ENCODE data around the gene MSGN1.

Gene MSGN1

GRCh38 chr2:17816396-17817245 is at the start of gene MSGN1:
MSGN1 (plus strand) TSS chr2:17816460; CDS start chr2:17816519, 59 bp downstream.
- DNase-seq = no peak

- DNase-seq = no peak
Observed at GRCh38 chr2:17768894-17769293, 47.4 kb upstream of the MSGN1 start.

GRCh38 chr2:17771956-17772355 is 44.3 kb upstream of the MSGN1 start:
- DNase-seq = no peak

GRCh38 chr2:17772532-17772931 is 43.7 kb upstream of the MSGN1 start:
- no peak for DNase-seq

- no peak for DNase-seq
Observed at GRCh38 chr2:17780546-17780945, 35.7 kb upstream of the MSGN1 start.

- no peak for DNase-seq
Observed at GRCh38 chr2:17781482-17781881, 34.8 kb upstream of the MSGN1 start.

GRCh38 chr2:17786727-17787126 is 29.5 kb upstream of the MSGN1 start:
- DNase-seq = no peak

GRCh38 chr2:17788773-17789172 is 27.5 kb upstream of the MSGN1 start:
- no peak for DNase-seq

- DNase-seq = no peak
Observed at GRCh38 chr2:17790536-17790935, 25.7 kb upstream of the MSGN1 start.

GRCh38 chr2:17791121-17791816 is 25.0 kb upstream of the MSGN1 start:
- DNase-seq = no peak

GRCh38 chr2:17791817-17792130 is 24.5 kb upstream of the MSGN1 start:
- no peak for DNase-seq

GRCh38 chr2:17792515-17792914 is 23.7 kb upstream of the MSGN1 start:
- DNase-seq = no peak

GRCh38 chr2:17793296-17793695 is 23.0 kb upstream of the MSGN1 start:
- DNase-seq = no peak

GRCh38 chr2:17793803-17794354 is 22.4 kb upstream of the MSGN1 start:
- DNase-seq = no peak

- no peak for DNase-seq
Observed at GRCh38 chr2:17795309-17795708, 21.0 kb upstream of the MSGN1 start.

- DNase-seq = no peak
Observed at GRCh38 chr2:17798338-17798737, 17.9 kb upstream of the MSGN1 start.

- no peak for DNase-seq
Observed at GRCh38 chr2:17799301-17800120, 16.7 kb upstream of the MSGN1 start.

GRCh38 chr2:17800219-17800618 is 16.0 kb upstream of the MSGN1 start:
- DNase-seq = no peak

- peak; percentile 50 for DNase-seq
Observed at GRCh38 chr2:17800693-17801458, 15.4 kb upstream of the MSGN1 start.

- no peak for DNase-seq
Observed at GRCh38 chr2:17803497-17803896, 12.8 kb upstream of the MSGN1 start.

- no peak for DNase-seq
Observed at GRCh38 chr2:17804358-17804757, 11.9 kb upstream of the MSGN1 start.

GRCh38 chr2:17805166-17805565 is 11.1 kb upstream of the MSGN1 start:
- peak; percentile 46 for DNase-seq

Data from RPMI8226 (cell line).